Mucosa of rectum (tissue), 2 donors: ENCODE measurements around the gene RGS17.

Source experiments
- H3K27ac ChIP-seq, 2 donors: one replicate each; pipeline ENCODE4 v1.7.0; 2013; ENCODE audit warnings: inconsistent platforms in 2 of 2, low read depth in 2 of 2, low read length in 2 of 2
- H3K27me3 ChIP-seq, 2 donors: one replicate each; pipeline ENCODE4 v1.7.0; 2013; ENCODE audit warnings: low read length in 2 of 2; ENCODE audit not compliant: control insufficient read depth in 2 of 2, insufficient read depth in 2 of 2
- H3K36me3 ChIP-seq, 2 donors: one replicate each; pipeline ENCODE4 v1.7.0; 2013; ENCODE audit warnings: low read length in 2 of 2; ENCODE audit not compliant: control insufficient read depth in 2 of 2, insufficient read depth in 2 of 2
- H3K4me1 ChIP-seq, 2 donors: one replicate each; pipeline ENCODE4 v1.7.0; 2013; ENCODE audit warnings: low read length in 2 of 2, mild to moderate bottlenecking in 1 of 2; ENCODE audit not compliant: control insufficient read depth in 2 of 2, insufficient read depth in 2 of 2
- H3K4me3 ChIP-seq, 2 donors: one replicate each; pipeline ENCODE4 v1.7.0; 2013; ENCODE audit warnings: low read length in 2 of 2
- H3K9ac ChIP-seq, 2 donors: one replicate each; pipeline ENCODE4 v1.7.0; 2013; ENCODE audit warnings: low read length in 2 of 2, low read depth in 1 of 2, mild to moderate bottlenecking in 1 of 2
- H3K9me3 ChIP-seq, 2 donors: one replicate each; pipeline ENCODE4 v1.7.0; 2013; ENCODE audit warnings: low read length in 2 of 2; ENCODE audit not compliant: control insufficient read depth in 2 of 2
- donor health status: healthy.
- donor health status: Normal muscosa, but diverticular disease.

Gene RGS17, protein sequence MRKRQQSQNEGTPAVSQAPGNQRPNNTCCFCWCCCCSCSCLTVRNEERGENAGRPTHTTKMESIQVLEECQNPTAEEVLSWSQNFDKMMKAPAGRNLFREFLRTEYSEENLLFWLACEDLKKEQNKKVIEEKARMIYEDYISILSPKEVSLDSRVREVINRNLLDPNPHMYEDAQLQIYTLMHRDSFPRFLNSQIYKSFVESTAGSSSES

DNA sequence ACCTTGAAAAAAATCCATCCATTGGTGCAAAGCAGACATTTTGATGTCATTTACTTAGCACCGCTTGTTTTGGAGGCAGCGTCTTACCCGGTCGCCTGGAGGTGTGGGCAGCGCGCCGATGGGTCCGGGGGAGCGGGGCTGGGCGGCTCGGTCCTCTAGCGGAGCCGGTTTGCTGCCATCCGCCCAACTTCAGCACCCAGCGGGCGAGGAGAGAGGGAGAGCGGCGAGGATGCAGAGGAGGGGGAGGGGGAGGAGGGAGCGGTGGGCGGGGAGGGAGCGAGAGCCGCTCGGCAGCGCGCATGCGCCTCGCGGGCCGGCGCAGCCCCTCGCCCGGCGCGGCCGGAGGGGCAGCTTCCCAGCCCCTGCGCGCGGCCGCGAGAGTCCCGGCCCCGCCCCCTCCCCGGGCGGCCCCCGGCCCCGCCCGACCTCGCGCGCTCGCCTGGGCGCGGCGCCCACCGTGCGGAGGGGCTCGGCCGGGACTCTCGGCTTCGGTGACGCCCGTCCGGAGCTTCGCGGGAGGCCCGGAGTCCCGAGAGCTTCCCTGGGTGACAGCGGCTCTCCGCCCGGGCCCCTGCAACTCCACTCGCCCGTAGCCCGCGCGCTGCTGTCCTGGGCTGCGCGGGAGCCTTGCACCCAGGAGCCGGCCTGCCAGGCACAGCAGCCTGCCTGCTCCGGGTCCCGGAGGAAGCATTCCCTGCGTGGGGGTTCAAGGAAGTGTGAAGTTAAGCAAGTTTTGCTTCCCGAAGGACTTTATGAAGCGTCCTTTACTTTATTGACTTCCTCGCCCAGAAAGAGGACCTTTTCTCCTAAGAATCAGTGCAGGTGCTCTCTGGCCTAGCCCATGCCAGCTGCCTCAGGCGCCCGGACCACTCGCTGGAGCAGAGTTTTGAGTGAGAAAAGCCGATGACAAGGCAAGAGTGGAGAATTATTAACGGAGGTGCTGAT is at the start of gene RGS17:
TSS of gene RGS17 (minus strand) at position 246 of the 945 bp plus-strand sequence. CDS start 87,264 bp downstream, outside the sequence.
- H3K27me3 ChIP-seq: peaks cover 30 to 31% of the 10 kb centered on the region in 2 donors
- H3K9ac ChIP-seq: peak within 1 kb of the TSS; percentile 32 to 36

DNA sequence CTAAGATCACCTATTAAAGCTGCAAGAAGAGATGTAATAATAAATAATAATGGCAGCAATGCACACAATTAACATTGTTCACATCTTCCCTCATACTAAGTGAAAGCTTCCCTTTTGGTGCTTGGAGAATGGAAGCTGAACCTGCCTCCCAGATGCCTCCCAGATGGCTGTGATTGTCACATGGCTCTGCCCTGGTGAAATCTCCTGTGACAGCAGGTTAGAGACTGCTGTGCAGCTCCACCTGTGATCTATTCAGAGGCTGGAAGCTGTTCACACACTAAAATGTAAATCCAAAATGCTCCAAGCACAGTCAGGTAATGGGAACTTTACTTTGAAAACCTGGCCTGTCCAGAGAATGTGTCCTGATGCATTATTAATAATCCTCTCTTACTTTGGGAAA is 41.7 kb upstream of the RGS17 start:
- H3K27me3 ChIP-seq: no peaks in the 10 kb centered on the region
- no peak overlapping the region for H3K9ac ChIP-seq
- no peaks in the 10 kb centered on the region for H3K36me3 ChIP-seq
- no peaks in the 10 kb centered on the region for H3K4me1 ChIP-seq
- no peak overlapping the region for H3K4me3 ChIP-seq
- H3K27ac ChIP-seq: no peak overlapping the region
- H3K9me3 ChIP-seq: no peaks in the 10 kb centered on the region

More for the DNA sequence above, at the start of gene RGS17:
- Histone ChIP-seq H3K36me3 (no peaks in the 10 kb centered on the region), H3K4me3 (peak within 1 kb of the TSS; percentile 46 to 63), H3K4me1 (peaks cover 0 to 11% of the 10 kb centered on the region in 2 donors), H3K27ac (peak within 1 kb of the TSS in 1 of 2 donors; percentile 16), H3K9me3 (no peaks in the 10 kb centered on the region)

DNA sequence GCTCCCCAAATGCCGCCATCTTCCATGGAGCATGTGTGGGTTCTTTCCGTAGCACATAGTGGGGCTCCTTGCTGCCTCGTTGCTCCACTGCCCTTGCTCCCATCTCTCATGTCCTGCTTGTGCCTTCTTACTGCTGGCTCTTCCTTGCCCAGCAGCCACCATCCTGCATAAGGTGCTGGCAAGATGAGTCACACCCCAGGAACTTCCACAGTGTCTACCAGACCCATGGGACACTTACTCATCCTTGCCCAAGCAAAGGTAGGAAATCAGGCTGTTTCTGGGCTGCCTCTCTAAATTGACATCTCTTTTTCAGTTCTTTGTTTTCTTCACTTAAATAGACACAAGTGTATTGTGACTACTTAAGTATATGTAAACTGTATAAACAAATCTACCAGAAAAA is 39.4 kb upstream of the RGS17 start:
- Histone ChIP-seq H3K9ac (no peak overlapping the region), H3K4me3 (no peak overlapping the region), H3K27ac (no peak overlapping the region), H3K9me3 (no peaks in the 10 kb centered on the region), H3K36me3 (no peaks in the 10 kb centered on the region), H3K27me3 (no peaks in the 10 kb centered on the region), H3K4me1 (no peaks in the 10 kb centered on the region)

DNA sequence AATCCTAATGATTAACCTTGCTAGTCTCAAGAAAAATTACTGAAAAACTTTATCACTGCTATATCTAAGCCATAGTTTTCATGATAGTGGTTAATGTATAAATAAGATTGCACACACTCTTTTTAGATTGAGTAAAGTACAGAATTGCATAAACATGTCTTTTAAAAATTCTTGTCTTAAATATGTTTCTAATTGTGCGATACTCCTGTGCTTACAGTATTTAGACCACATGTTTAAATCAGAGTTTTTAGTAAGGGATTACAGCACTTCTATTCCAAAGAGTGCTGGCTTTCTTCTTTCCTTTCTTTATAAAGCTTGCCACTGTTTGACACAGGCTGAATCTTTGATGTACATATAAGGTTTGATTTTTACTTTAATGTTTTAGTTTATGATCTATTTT is 36.8 kb upstream of the RGS17 start:
- Histone ChIP-seq H3K27ac (no peak overlapping the region), H3K36me3 (no peaks in the 10 kb centered on the region), H3K27me3 (no peaks in the 10 kb centered on the region), H3K4me1 (no peaks in the 10 kb centered on the region), H3K9me3 (no peaks in the 10 kb centered on the region), H3K9ac (no peak overlapping the region), H3K4me3 (no peak overlapping the region)

DNA sequence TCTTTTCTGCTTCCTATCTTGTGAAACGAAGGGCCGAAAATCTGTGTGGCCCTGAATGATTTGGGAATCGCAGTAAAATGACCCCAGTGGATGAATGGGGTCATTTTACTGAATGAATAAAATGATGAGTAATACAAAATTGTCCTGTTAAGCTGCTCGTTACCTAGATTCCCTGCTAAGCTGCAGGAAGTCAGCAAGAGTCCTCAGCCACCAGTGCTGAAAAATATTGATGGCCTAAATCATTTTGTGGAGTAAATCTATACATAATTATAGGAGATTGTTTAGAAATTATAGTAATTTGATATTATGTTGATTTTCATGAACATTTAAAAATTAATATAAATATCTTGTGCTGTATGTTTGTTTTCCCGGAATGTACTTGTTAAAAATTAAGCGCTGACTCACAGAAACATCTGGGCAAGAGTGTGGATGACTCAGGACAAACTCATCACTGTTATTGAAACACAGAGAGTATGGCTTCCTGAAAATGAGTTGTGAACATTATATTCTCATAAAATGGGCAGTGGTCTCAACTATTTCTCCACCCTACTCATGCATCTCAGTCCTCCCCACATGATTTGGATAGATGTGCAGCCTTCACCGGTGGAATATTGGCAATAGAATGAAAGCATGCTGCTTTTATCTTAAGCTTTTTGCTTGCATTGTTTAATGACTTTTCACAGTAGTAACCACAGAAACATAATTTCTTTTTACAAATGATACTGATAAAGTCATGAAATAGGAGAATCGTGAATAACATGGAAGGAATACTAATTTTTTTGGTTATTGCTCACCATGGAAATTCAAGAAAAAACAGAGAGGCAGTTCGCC is 36.2 kb upstream of the RGS17 start:
- H3K4me1 ChIP-seq: no peaks in the 10 kb centered on the region
- no peak overlapping the region for H3K9ac ChIP-seq
- H3K27me3 ChIP-seq: no peaks in the 10 kb centered on the region
- H3K9me3 ChIP-seq: no peaks in the 10 kb centered on the region
- no peaks in the 10 kb centered on the region for H3K36me3 ChIP-seq
- no peak overlapping the region for H3K4me3 ChIP-seq
- H3K27ac ChIP-seq: no peak overlapping the region

DNA sequence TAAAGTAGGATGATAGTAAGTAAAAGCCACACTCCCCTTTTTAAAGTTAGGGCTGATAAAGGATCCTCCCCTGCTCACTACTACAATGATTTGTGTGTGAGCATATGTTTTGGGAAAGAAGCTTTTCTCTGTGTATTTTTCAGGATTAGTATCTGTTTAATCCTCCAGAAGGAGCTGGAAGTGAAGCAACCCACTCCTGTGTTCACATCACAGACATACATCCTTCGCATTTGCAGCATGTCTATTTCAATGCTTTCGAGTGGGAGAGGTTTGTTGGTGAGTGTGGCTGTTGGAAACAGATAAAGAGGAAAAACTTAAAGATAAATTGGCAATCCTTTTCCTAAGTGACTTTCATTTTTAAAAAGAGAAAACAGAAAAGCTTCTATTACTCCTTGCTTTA is 31.6 kb upstream of the RGS17 start:
- Histone ChIP-seq H3K36me3 (no peaks in the 10 kb centered on the region), H3K9me3 (no peaks in the 10 kb centered on the region), H3K27ac (no peak overlapping the region), H3K4me1 (no peaks in the 10 kb centered on the region), H3K4me3 (no peak overlapping the region), H3K9ac (no peak overlapping the region), H3K27me3 (no peaks in the 10 kb centered on the region)

DNA sequence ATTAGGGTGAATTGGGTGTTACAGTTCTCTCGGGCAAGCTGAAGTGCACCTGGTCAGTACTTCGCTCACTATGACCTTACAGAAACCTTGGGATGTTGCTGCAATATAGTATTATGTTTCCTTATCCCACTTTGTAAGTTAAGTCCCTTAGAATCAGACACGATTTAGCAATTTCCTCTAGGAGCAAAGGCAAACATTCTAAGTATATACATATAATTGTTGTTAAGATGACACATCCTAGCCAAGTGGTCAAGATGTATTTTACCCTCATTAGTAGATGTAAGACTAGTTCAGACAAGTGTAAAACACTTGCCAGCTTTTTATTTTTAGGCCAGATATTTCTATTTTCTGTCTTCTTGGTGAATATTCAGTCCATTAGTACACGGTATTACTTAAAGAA is 31.1 kb upstream of the RGS17 start:
- no peak overlapping the region for H3K4me3 ChIP-seq
- H3K27ac ChIP-seq: no peak overlapping the region
- H3K4me1 ChIP-seq: no peaks in the 10 kb centered on the region
- no peaks in the 10 kb centered on the region for H3K36me3 ChIP-seq
- no peaks in the 10 kb centered on the region for H3K27me3 ChIP-seq
- no peak overlapping the region for H3K9ac ChIP-seq
- no peaks in the 10 kb centered on the region for H3K9me3 ChIP-seq

DNA sequence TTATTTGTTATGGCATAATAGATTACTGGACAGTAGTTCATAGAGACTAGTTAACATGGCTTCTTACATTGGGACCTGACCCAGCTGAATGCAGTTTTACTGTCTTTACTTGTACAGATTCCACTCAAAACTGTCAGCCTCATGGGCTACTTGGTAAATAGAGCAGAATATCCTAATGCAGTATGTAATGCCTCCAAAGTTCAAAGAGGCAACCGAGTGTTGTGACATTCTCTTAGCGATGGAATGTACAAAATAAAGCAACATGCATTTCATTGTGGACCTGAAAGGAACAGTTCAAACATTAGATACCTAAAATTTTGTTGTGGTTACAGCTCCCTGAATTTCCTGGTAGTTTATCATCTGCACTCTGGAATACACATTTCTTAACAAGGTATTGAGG is 29.1 kb upstream of the RGS17 start:
- no peaks in the 10 kb centered on the region for H3K9me3 ChIP-seq
- no peaks in the 10 kb centered on the region for H3K27me3 ChIP-seq
- no peaks in the 10 kb centered on the region for H3K36me3 ChIP-seq
- no peak overlapping the region for H3K9ac ChIP-seq
- H3K4me1 ChIP-seq: no peaks in the 10 kb centered on the region
- H3K27ac ChIP-seq: no peak overlapping the region
- H3K4me3 ChIP-seq: no peak overlapping the region

DNA sequence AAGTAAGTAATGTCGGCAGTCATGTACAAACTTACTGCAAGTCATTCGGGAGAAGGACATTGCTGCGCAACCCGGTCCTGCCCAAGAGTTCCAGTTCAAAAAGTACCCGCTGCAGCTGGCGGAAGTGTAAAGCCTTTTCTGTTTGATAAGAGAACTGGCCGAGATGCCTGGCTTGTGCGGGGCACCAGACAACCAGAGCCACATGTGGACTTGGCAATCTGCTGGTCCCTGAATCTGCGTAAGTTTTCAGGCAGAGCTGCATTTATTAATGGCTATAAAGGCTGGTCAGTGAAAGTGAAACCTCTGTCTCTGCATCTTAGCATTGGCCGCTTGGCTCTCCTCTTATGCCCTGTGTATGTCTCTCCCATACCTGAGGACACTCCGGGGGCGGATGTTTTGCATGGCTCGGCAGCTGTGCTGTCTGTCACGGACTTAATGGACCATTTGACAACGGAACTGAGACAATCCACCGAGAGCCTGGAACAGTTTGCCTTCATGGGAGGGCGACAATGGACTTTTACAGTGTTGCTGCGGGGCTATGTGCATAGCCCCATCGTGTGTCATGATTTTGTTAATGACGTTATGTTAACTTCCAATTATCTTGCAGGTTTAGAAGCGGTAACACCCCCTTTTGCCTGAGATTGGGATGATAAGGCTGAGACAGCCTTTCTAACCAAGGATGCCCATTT is 19.8 kb upstream of the RGS17 start:
- Histone ChIP-seq H3K9me3 (no peaks in the 10 kb centered on the region), H3K9ac (no peak overlapping the region), H3K4me3 (no peak overlapping the region), H3K27ac (no peak overlapping the region), H3K36me3 (no peaks in the 10 kb centered on the region), H3K4me1 (no peaks in the 10 kb centered on the region), H3K27me3 (no peaks in the 10 kb centered on the region)
